GM19351 (cell line): ENCODE measurements around the gene OR10H4.
"Not testable (repeated sequence)": the region's sequence is repeated elsewhere in the genome, so short reads cannot be mapped to it uniquely, and the experiment has no call there.

Experiments
- ATAC-seq: cut with Tn5 transposase; IDR thresholded peaks from one replicate; pipeline ENCODE4 v1.9.1; 2021; ENCODE audit warnings: mild to moderate bottlenecking, moderate library complexity; ENCODE audit not compliant: unreplicated experiment

The OR10H4 gene

GRCh38 chr19:15948223-15949058 is at the start of gene OR10H4:
OR10H4 (plus strand) TSS chr19:15949008; CDS start chr19:15949008, 0 bp downstream.
- ATAC-seq = no peak

- ATAC-seq = not testable (repeated sequence)
These were observed 49.2 kb upstream of the OR10H4 start for GRCh38 chr19:15899561-15899960.

- ATAC-seq = not testable (repeated sequence)
These were observed 48.8 kb upstream of the OR10H4 start for GRCh38 chr19:15900032-15900431.

GRCh38 chr19:15900504-15900903 is 48.3 kb upstream of the OR10H4 start:
- ATAC-seq = no peak

- no peak for ATAC-seq
These were observed 46.6 kb upstream of the OR10H4 start for GRCh38 chr19:15902254-15902653.

- not testable (repeated sequence) for ATAC-seq
These were observed 45.9 kb upstream of the OR10H4 start for GRCh38 chr19:15902898-15903297.

GRCh38 chr19:15905026-15905425 is 43.8 kb upstream of the OR10H4 start:
- no peak for ATAC-seq

GRCh38 chr19:15911599-15912235 is 37.1 kb upstream of the OR10H4 start:
- no peak for ATAC-seq

- no peak for ATAC-seq
These were observed 35.4 kb upstream of the OR10H4 start for GRCh38 chr19:15913384-15913783.

GRCh38 chr19:15913830-15914229 is 35.0 kb upstream of the OR10H4 start:
- ATAC-seq = no peak

- ATAC-seq = no peak
These were observed 33.7 kb upstream of the OR10H4 start for GRCh38 chr19:15915109-15915508.

GRCh38 chr19:15919243-15919642 is 29.6 kb upstream of the OR10H4 start:
- ATAC-seq = no peak

- no peak for ATAC-seq
These were observed 26.8 kb upstream of the OR10H4 start for GRCh38 chr19:15922021-15922420.

GRCh38 chr19:15923702-15924101 is 25.1 kb upstream of the OR10H4 start:
- ATAC-seq = no peak

GRCh38 chr19:15926484-15926883 is 22.3 kb upstream of the OR10H4 start:
- ATAC-seq = no peak

GRCh38 chr19:15928321-15928720 is 20.5 kb upstream of the OR10H4 start:
- ATAC-seq = no peak

- not testable (repeated sequence) for ATAC-seq
These were observed 15.0 kb upstream of the OR10H4 start for GRCh38 chr19:15933761-15934331.

- no peak for ATAC-seq
These were observed 14.3 kb upstream of the OR10H4 start, which contains the start of gene CYP4F11 for GRCh38 chr19:15934332-15935078. CYP4F11 (minus strand) TSS chr19:15934529; CDS start chr19:15934408, 121 bp downstream.

GRCh38 chr19:15935167-15935702 is 13.6 kb upstream of the OR10H4 start:
- ATAC-seq = no peak

- no peak for ATAC-seq
These were observed 12.6 kb upstream of the OR10H4 start for GRCh38 chr19:15936173-15936572.

- no peak for ATAC-seq
These were observed 11.9 kb upstream of the OR10H4 start for GRCh38 chr19:15936950-15937349.
